Astrocyte (in vitro differentiated cells and primary cell): ENCODE measurements around the gene CLTRN.

ENCODE experiments used
- CTCF ChIP-seq: IDR thresholded peaks from 2 replicates; pipeline ENCODE4 v1.5.1; 2011; ENCODE audit warnings: low read depth, mild to moderate bottlenecking, inconsistent platforms, low read length, moderate library complexity; ENCODE audit not compliant: insufficient read depth
- EZH2 ChIP-seq: IDR thresholded peaks from 2 replicates; pipeline ENCODE4 v1.6.1; 2012; ENCODE audit warnings: mild to moderate bottlenecking, low read length, inconsistent platforms; ENCODE audit not compliant: insufficient read depth

GRCh38 chrX:15674514-15674840, 9.9 kb upstream of the CLTRN start:
- TF ChIP-seq CTCF (no peak), EZH2 (no peak)
